Measurements from ENCODE around the gene FAM20A.

GRCh38 chr17:68533887-68534694 lies 67.1 kb downstream of the FAM20A start:
- peak; percentile 63 for TF ChIP-seq CTCF (conservative IDR thresholded peaks at IDR 0.05; ENCODE audit: low read length)
- TF ChIP-seq EZH2phosphoT487 (IDR thresholded peaks at IDR 0.05; ENCODE audit: borderline replicate concordance) = no peak
